HepG2 (cell line): ENCODE data around the gene RASGRP4. TPM values are rescaled to one million over a fixed set of nuclear protein-coding genes. Genes with fewer than 3 reads are reported as not detected.

Source experiments
- AGO2 ChIP-seq: fragments of 200-400 bp; formaldehyde crosslinking; optimal IDR thresholded peaks from 2 replicates; pipeline ENCODE3; 2017; ENCODE audit warnings: mild to moderate bottlenecking, low read depth, low read length, moderate library complexity
- AKAP8 ChIP-seq: sonication (generic); formaldehyde crosslinking; IDR thresholded peaks from 2 replicates; pipeline ENCODE4 v1.5.1; 2020; ENCODE audit warnings: mild to moderate bottlenecking, missing genetic modification reagents
- KDM6A ChIP-seq: IDR thresholded peaks from 2 replicates; pipeline ENCODE4 v1.6.1; 2016; ENCODE audit warnings: low read depth
- NFE2L1 ChIP-seq: sonication (generic); formaldehyde crosslinking; IDR thresholded peaks from 2 replicates; pipeline ENCODE4 v1.4.0; 2020; ENCODE audit warnings: missing genetic modification reagents, mild to moderate bottlenecking, borderline replicate concordance
- POLR2A ChIP-seq, 2 experiments: IDR thresholded peaks; 2 replicates each; pipeline ENCODE4 v1.6.1; 2011; ENCODE audit warnings: low read depth in 2 of 2, low read length in 2 of 2, mild to moderate bottlenecking in 1 of 2, moderate library complexity in 1 of 2; ENCODE audit not compliant: insufficient read depth in 1 of 2
- TOPORS ChIP-seq: sonication (generic); formaldehyde crosslinking; IDR thresholded peaks from 2 replicates; pipeline ENCODE4 v1.8.0; 2023; ENCODE audit warnings: mild to moderate bottlenecking, missing genetic modification reagents
- ZNF232 ChIP-seq: sonication (generic); formaldehyde crosslinking; IDR thresholded peaks from 2 replicates; pipeline ENCODE4 v1.4.0; 2020; ENCODE audit warnings: missing genetic modification reagents, borderline replicate concordance
- ZNF326 ChIP-seq: sonication (generic); formaldehyde crosslinking; IDR thresholded peaks from 2 replicates; pipeline ENCODE4 v1.4.0; 2020; ENCODE audit warnings: missing genetic modification reagents, borderline replicate concordance
- ZNF460 ChIP-seq: sonication (generic); formaldehyde crosslinking; IDR thresholded peaks from 2 replicates; pipeline ENCODE4 v1.5.1; 2020; ENCODE audit warnings: missing genetic modification reagents, mild to moderate bottlenecking, borderline replicate concordance
- ZNF569 ChIP-seq: sonication (generic); formaldehyde crosslinking; IDR thresholded peaks from 2 replicates; pipeline ENCODE4 v1.5.0; 2020; ENCODE audit warnings: mild to moderate bottlenecking, missing genetic modification reagents, moderate library complexity, borderline replicate concordance
- ZNF605 ChIP-seq: sonication (generic); formaldehyde crosslinking; IDR thresholded peaks from 2 replicates; pipeline ENCODE4 v1.8.0; 2022; ENCODE audit warnings: mild to moderate bottlenecking, missing genetic modification reagents
- ZNF720 ChIP-seq: sonication (generic); formaldehyde crosslinking; IDR thresholded peaks from 2 replicates; pipeline ENCODE4 v1.4.0; 2020; ENCODE audit warnings: missing genetic modification reagents
- ZNF891 ChIP-seq: sonication (generic); formaldehyde crosslinking; IDR thresholded peaks from 2 replicates; pipeline ENCODE4 v1.5.0; 2020; ENCODE audit warnings: mild to moderate bottlenecking, missing genetic modification reagents
- polyA plus RNA-seq, 8 experiments: library from polyadenylated mRNA; depleted of rRNA in 3 of 8; stranded (reverse) in 7 of 8; unstranded in 1 of 8; fragments of >200 nt; fragmentation: Illumina TruSeq in 4 of 8; extraction: Trizol in 4 of 8; gene quantifications; 2 replicates each; pipeline versions ENCODE4 v1.2.1 to v1.2.3, GENCODE V29; 2011 to 2016; ENCODE audit warnings: low read depth in 4 of 8, missing spikeins in 1 of 8, mixed read lengths in 1 of 8; ENCODE audit not compliant: insufficient read depth in 1 of 8
- total RNA-seq, 5 experiments: library from RNA; depleted of rRNA; stranded (reverse); fragments of >200 nt; fragmentation: Illumina TruSeq; extraction: Trizol; gene quantifications; 2 replicates each; pipeline ENCODE4 v1.2.3, GENCODE V29; 2016; ENCODE audit warnings: low read depth in 1 of 5
- TF ChIP-seq, protein P1 (sequence below), 2 experiments: sonication (generic) in 1 of 2; formaldehyde crosslinking in 1 of 2; IDR thresholded peaks; 2 replicates each; pipeline versions ENCODE4 v1.4.0 to v1.6.1; 2016 to 2020; ENCODE audit warnings: borderline replicate concordance in 1 of 2, low read depth in 1 of 2, mild to moderate bottlenecking in 1 of 2, missing genetic modification reagents in 1 of 2
- TF ChIP-seq, protein P2 (sequence below): fragments of 450-650 bp; IDR thresholded peaks from 2 replicates; pipeline ENCODE4 v1.6.1; 2017; ENCODE audit warnings: mild to moderate bottlenecking
- TF ChIP-seq, protein P3 (sequence below): sonication (generic); formaldehyde crosslinking; IDR thresholded peaks from 2 replicates; pipeline ENCODE4 v1.4.0; 2020; ENCODE audit warnings: missing genetic modification reagents, borderline replicate concordance
- TF ChIP-seq, protein P4 (sequence below): sonication (generic); formaldehyde crosslinking; IDR thresholded peaks from 2 replicates; pipeline ENCODE4 v1.4.0; 2020; ENCODE audit warnings: missing genetic modification reagents, borderline replicate concordance

Gene RASGRP4
- total and polyA plus RNA-seq, 2 of the 13 experiments (the other 11 are each of a cell fraction or from before 2014, with no cell fraction given): not detected

DNA sequence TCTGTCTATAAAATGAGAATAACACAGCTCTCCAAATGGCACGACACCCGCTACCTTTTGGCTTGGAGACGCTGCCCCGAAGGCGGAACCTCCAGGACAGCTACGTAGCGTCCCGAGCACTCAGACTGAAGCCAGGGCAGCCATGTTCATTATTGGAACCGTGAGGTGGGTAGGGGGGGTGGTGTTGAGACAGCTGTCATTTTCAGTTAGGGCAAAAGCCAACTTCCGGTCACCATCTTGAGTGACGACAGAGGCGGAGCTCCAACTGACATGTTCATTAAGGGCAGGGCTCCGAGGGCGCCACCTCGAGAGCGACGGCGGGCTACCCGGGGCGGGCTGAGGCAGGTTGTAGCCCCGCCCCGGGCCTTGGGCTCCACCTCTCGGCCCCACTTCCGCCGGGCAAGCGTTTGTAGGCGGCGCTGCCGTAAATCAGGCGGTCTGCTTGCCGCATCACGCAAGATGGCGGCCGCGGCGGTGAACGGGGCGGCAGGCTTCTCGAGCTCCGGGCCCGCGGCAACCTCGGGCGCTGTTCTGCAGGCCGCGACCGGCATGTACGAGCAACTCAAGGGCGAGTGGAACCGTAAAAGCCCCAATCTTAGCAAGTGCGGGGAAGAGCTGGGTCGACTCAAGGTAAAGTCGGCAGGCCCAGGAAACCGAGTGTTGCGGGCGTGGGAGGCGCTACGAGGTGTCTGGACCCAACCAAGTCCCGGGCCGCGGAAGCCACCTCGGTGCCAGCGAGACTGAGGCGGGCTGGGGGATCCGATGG lies 51.5 kb downstream of the RASGRP4 start, which contains the start of gene PSMD8 (continued):
- TF ChIP-seq, protein P1, sequence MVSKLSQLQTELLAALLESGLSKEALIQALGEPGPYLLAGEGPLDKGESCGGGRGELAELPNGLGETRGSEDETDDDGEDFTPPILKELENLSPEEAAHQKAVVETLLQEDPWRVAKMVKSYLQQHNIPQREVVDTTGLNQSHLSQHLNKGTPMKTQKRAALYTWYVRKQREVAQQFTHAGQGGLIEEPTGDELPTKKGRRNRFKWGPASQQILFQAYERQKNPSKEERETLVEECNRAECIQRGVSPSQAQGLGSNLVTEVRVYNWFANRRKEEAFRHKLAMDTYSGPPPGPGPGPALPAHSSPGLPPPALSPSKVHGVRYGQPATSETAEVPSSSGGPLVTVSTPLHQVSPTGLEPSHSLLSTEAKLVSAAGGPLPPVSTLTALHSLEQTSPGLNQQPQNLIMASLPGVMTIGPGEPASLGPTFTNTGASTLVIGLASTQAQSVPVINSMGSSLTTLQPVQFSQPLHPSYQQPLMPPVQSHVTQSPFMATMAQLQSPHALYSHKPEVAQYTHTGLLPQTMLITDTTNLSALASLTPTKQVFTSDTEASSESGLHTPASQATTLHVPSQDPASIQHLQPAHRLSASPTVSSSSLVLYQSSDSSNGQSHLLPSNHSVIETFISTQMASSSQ (IDR thresholded peaks at IDR 0.05; ENCODE audit: low read depth): no peak
- TF ChIP-seq, protein P1 (CRISPR knock-in tag; IDR thresholded peaks at IDR 0.05; ENCODE audit: borderline replicate concordance): peak; percentile 73; the same call in 1 of the 2 replicates
- TF ChIP-seq, protein P2, sequence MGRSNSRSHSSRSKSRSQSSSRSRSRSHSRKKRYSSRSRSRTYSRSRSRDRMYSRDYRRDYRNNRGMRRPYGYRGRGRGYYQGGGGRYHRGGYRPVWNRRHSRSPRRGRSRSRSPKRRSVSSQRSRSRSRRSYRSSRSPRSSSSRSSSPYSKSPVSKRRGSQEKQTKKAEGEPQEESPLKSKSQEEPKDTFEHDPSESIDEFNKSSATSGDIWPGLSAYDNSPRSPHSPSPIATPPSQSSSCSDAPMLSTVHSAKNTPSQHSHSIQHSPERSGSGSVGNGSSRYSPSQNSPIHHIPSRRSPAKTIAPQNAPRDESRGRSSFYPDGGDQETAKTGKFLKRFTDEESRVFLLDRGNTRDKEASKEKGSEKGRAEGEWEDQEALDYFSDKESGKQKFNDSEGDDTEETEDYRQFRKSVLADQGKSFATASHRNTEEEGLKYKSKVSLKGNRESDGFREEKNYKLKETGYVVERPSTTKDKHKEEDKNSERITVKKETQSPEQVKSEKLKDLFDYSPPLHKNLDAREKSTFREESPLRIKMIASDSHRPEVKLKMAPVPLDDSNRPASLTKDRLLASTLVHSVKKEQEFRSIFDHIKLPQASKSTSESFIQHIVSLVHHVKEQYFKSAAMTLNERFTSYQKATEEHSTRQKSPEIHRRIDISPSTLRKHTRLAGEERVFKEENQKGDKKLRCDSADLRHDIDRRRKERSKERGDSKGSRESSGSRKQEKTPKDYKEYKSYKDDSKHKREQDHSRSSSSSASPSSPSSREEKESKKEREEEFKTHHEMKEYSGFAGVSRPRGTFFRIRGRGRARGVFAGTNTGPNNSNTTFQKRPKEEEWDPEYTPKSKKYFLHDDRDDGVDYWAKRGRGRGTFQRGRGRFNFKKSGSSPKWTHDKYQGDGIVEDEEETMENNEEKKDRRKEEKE: no peak
- TF ChIP-seq TOPORS (CRISPR knock-in tag) (no peak; the same call in 1 of the 2 replicates), AGO2 (peak; percentile 65), ZNF605 (peak; percentile 91), NFE2L1 (CRISPR knock-in tag) (peak; percentile 93; the same call in 1 of the 2 replicates), AKAP8 (CRISPR knock-in tag) (no peak), ZNF891 (CRISPR knock-in tag) (peak; percentile 98), ZNF569 (no peak), ZNF460 (CRISPR knock-in tag) (no peak), POLR2A (IDR thresholded peaks at IDR 0.05; ENCODE audit: insufficient read depth in 1 of 2, low read depth in 2 of 2, low read length in 2 of 2) (peak; percentile 91 to 94), ZNF720 (no peak), ZNF232 (CRISPR knock-in tag) (peak; percentile 76), ZNF326 (CRISPR knock-in tag) (no peak), KDM6A (CRISPR knock-in tag) (no peak)
- TF ChIP-seq, protein P3, sequence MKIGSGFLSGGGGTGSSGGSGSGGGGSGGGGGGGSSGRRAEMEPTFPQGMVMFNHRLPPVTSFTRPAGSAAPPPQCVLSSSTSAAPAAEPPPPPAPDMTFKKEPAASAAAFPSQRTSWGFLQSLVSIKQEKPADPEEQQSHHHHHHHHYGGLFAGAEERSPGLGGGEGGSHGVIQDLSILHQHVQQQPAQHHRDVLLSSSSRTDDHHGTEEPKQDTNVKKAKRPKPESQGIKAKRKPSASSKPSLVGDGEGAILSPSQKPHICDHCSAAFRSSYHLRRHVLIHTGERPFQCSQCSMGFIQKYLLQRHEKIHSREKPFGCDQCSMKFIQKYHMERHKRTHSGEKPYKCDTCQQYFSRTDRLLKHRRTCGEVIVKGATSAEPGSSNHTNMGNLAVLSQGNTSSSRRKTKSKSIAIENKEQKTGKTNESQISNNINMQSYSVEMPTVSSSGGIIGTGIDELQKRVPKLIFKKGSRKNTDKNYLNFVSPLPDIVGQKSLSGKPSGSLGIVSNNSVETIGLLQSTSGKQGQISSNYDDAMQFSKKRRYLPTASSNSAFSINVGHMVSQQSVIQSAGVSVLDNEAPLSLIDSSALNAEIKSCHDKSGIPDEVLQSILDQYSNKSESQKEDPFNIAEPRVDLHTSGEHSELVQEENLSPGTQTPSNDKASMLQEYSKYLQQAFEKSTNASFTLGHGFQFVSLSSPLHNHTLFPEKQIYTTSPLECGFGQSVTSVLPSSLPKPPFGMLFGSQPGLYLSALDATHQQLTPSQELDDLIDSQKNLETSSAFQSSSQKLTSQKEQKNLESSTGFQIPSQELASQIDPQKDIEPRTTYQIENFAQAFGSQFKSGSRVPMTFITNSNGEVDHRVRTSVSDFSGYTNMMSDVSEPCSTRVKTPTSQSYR (CRISPR knock-in tag): 0 out of 2 replicates have a peak, but pooled peaks have one; percentile 37
- TF ChIP-seq, protein P4, sequence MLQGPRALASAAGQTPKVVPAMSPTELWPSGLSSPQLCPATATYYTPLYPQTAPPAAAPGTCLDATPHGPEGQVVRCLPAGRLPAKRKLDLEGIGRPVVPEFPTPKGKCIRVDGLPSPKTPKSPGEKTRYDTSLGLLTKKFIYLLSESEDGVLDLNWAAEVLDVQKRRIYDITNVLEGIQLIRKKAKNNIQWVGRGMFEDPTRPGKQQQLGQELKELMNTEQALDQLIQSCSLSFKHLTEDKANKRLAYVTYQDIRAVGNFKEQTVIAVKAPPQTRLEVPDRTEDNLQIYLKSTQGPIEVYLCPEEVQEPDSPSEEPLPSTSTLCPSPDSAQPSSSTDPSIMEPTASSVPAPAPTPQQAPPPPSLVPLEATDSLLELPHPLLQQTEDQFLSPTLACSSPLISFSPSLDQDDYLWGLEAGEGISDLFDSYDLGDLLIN: no peak; the same call in 1 of the 2 replicates
